Mesenchymal stem cell (in vitro differentiated cells and primary cell): ENCODE measurements around the gene DGKD.

Source experiments
- DNase-seq: peaks from one replicate; pipeline ENCODE4 v3.0.0-alpha.2; 2013
- H2AFZ ChIP-seq: one replicate; pipeline ENCODE4 v1.6.1; 2013; ENCODE audit warnings: low read depth, mild to moderate bottlenecking, control low read depth, inconsistent platforms, low read length, moderate library complexity
- H2AK5ac ChIP-seq: 2 replicates; pipeline ENCODE4 v1.6.1; 2013; ENCODE audit warnings: low read length, moderate library complexity, mild to moderate bottlenecking, inconsistent platforms; ENCODE audit not compliant: severe bottlenecking
- H2BK120ac ChIP-seq: one replicate; pipeline ENCODE4 v1.6.1; 2013; ENCODE audit warnings: low read depth, mild to moderate bottlenecking, inconsistent platforms, low read length, moderate library complexity
- H2BK12ac ChIP-seq, 2 experiments: one replicate each; pipeline ENCODE4 v1.6.1; 2013; ENCODE audit warnings: inconsistent platforms in 2 of 2, low read length in 2 of 2, mild to moderate bottlenecking in 2 of 2, moderate library complexity in 2 of 2, control low read depth in 1 of 2
- H2BK15ac ChIP-seq: one replicate; pipeline ENCODE4 v1.6.1; 2013; ENCODE audit warnings: mild to moderate bottlenecking, low read depth, inconsistent platforms; ENCODE audit not compliant: poor library complexity, severe bottlenecking
- H2BK5ac ChIP-seq: 2 replicates; pipeline ENCODE4 v1.6.1; 2013; ENCODE audit warnings: low read depth, mild to moderate bottlenecking, low read length, control low read depth, inconsistent platforms; ENCODE audit not compliant: poor library complexity, severe bottlenecking
- H3K14ac ChIP-seq, 2 experiments: one replicate each; pipeline ENCODE4 v1.6.1; 2013; ENCODE audit warnings: inconsistent platforms in 2 of 2, low read length in 2 of 2, control low read depth in 1 of 2, mild to moderate bottlenecking in 1 of 2, moderate library complexity in 1 of 2
- H3K18ac ChIP-seq, 2 experiments: one replicate each; pipeline ENCODE4 v1.6.1; 2013; ENCODE audit warnings: inconsistent platforms in 2 of 2, low read length in 2 of 2, control low read depth in 1 of 2, low read depth in 1 of 2, mild to moderate bottlenecking in 1 of 2
- H3K23ac ChIP-seq, 2 experiments: one replicate each; pipeline ENCODE4 v1.6.1; 2013; ENCODE audit warnings: inconsistent platforms in 2 of 2, low read length in 2 of 2, mild to moderate bottlenecking in 2 of 2, moderate library complexity in 2 of 2, control low read depth in 1 of 2
- H3K27ac ChIP-seq: 2 replicates; pipeline ENCODE4 v1.5.1; 2013; ENCODE audit warnings: mild to moderate bottlenecking, moderate library complexity, low read length, control low read depth, inconsistent platforms; ENCODE audit not compliant: poor library complexity, severe bottlenecking
- H3K27me3 ChIP-seq, 2 experiments: 2 replicates each; pipeline versions ENCODE4 v1.6.1 to v1.7.0; 2013; ENCODE audit warnings: low read length in 2 of 2, mild to moderate bottlenecking in 2 of 2, moderate library complexity in 2 of 2, control low read depth in 1 of 2, inconsistent platforms in 1 of 2; ENCODE audit not compliant: control insufficient read depth in 1 of 2, insufficient read depth in 1 of 2
- H3K36me3 ChIP-seq, 2 experiments: 2 replicates each; pipeline versions ENCODE4 v1.6.1 to v1.7.0; 2013; ENCODE audit warnings: low read length in 2 of 2, control low read depth in 1 of 2, inconsistent platforms in 1 of 2, low read depth in 1 of 2, mild to moderate bottlenecking in 1 of 2; ENCODE audit not compliant: insufficient read depth in 2 of 2, control insufficient read depth in 1 of 2
- H3K4ac ChIP-seq, 2 experiments: one replicate each; pipeline ENCODE4 v1.6.1; 2013; ENCODE audit warnings: inconsistent platforms in 2 of 2, low read length in 2 of 2, mild to moderate bottlenecking in 2 of 2, moderate library complexity in 2 of 2, control low read depth in 1 of 2, low read depth in 1 of 2
- H3K4me1 ChIP-seq: 2 replicates; pipeline ENCODE4 v1.6.1; 2013; ENCODE audit warnings: low read depth, low read length, control low read depth; ENCODE audit not compliant: control insufficient read depth, insufficient read depth
- H3K4me2 ChIP-seq: 2 replicates; pipeline ENCODE4 v1.6.1; 2013; ENCODE audit warnings: low read length, mild to moderate bottlenecking, inconsistent platforms; ENCODE audit not compliant: poor library complexity, severe bottlenecking
- H3K4me3 ChIP-seq, 2 experiments: 2 replicates each; pipeline versions ENCODE4 v1.5.1 to v1.7.0; 2013; ENCODE audit warnings: low read length in 2 of 2, mild to moderate bottlenecking in 2 of 2, control low read depth in 1 of 2, low read depth in 1 of 2; ENCODE audit not compliant: insufficient read depth in 1 of 2
- H3K79me1 ChIP-seq: replicated peaks from 2 replicates; pipeline ENCODE4 v1.6.1; 2013; ENCODE audit warnings: mild to moderate bottlenecking, control low read depth, low read length, inconsistent platforms; ENCODE audit not compliant: poor library complexity, severe bottlenecking
- H3K9ac ChIP-seq: 2 replicates; pipeline ENCODE4 v1.7.0; 2013; ENCODE audit warnings: mild to moderate bottlenecking, low read length, moderate library complexity
- H3K9me3 ChIP-seq: 2 replicates; pipeline ENCODE4 v1.7.0; 2013; ENCODE audit warnings: mild to moderate bottlenecking, low read length; ENCODE audit not compliant: control insufficient read depth
- H4K8ac ChIP-seq: one replicate; pipeline ENCODE4 v1.6.1; 2013; ENCODE audit warnings: inconsistent platforms, mild to moderate bottlenecking, low read length, moderate library complexity
- H4K91ac ChIP-seq: one replicate; pipeline ENCODE4 v1.6.1; 2013; ENCODE audit warnings: mild to moderate bottlenecking, low read length, inconsistent platforms
- WGBS: methylation state at CpG from one replicate; pipeline ENCODE4 v1.1.7; 2013; ENCODE audit warnings: mixed read lengths; 5-methylcytosine and 5-hydroxymethylcytosine counted together

Gene DGKD

GRCh38 chr2:233384015-233384414 lies 29.7 kb downstream of the DGKD start:
- Histone ChIP-seq H3K4me2 (no peak overlapping the region), H3K18ac (no peak overlapping the region), H3K14ac (no peak overlapping the region), H2BK5ac (no peak overlapping the region), H2BK15ac (no peak overlapping the region), H2AK5ac (no peak overlapping the region), H2BK120ac (no peak overlapping the region), H3K9ac (no peak overlapping the region), H3K27ac (no peak overlapping the region), H3K4me3 (no peak overlapping the region), H3K36me3 (no peaks in the 10 kb centered on the region), H3K79me1 (peaks cover 34% of the 10 kb centered on the region), H3K4me1 (peaks cover 21% of the 10 kb centered on the region), H4K8ac (no peak overlapping the region), H4K91ac (no peak overlapping the region), H3K9me3 (no peaks in the 10 kb centered on the region), H3K23ac (no peak overlapping the region), H2BK12ac (no peak overlapping the region), H3K27me3 (no peaks in the 10 kb centered on the region), H3K4ac (no peak overlapping the region), H2AFZ (no peak overlapping the region)
- WGBS = 90% methylated on average over 10 of the region's 10 CpGs
- no peak for DNase-seq

- H4K91ac ChIP-seq = no peak overlapping the region
- 94% methylated on average over 12 of the region's 12 CpGs for WGBS
Measured at GRCh38 chr2:233384811-233385488, 30.7 kb downstream of the DGKD start.

GRCh38 chr2:233385489-233386044 lies 31.3 kb downstream of the DGKD start:
- Histone ChIP-seq H4K91ac (no peak overlapping the region), H2AK5ac (no peak overlapping the region), H3K36me3 (peaks cover 0 to 4% of the 10 kb centered on the region in 2 experiments)

More at GRCh38 chr2:233384811-233385488, 30.7 kb downstream of the DGKD start:
- Histone ChIP-seq H3K36me3 (no peaks in the 10 kb centered on the region), H3K4me1 (peaks cover 19% of the 10 kb centered on the region), H3K9me3 (no peaks in the 10 kb centered on the region), H2BK5ac (no peak overlapping the region), H2BK15ac (no peak overlapping the region), H2AFZ (no peak overlapping the region), H2BK12ac (no peak overlapping the region), H3K4ac (no peak overlapping the region), H4K8ac (no peak overlapping the region), H3K4me3 (no peak overlapping the region), H2AK5ac (no peak overlapping the region), H2BK120ac (no peak overlapping the region), H3K79me1 (peaks cover 40% of the 10 kb centered on the region), H3K27ac (no peak overlapping the region), H3K4me2 (no peak overlapping the region), H3K18ac (no peak overlapping the region), H3K23ac (no peak overlapping the region), H3K14ac (no peak overlapping the region), H3K9ac (no peak overlapping the region), H3K27me3 (no peaks in the 10 kb centered on the region)
- DNase-seq = no peak

GRCh38 chr2:233386382-233387041 lies 32.2 kb downstream of the DGKD start:
- peak; percentile 12 for DNase-seq
- WGBS = 96% methylated on average over 11 of the region's 13 CpGs

More at GRCh38 chr2:233385489-233386044, 31.3 kb downstream of the DGKD start:
- H4K8ac ChIP-seq = no peak overlapping the region
- no peak overlapping the region for H2BK120ac ChIP-seq
- H3K4ac ChIP-seq = no peak overlapping the region
- no peaks in the 10 kb centered on the region for H3K27me3 ChIP-seq
- no peak overlapping the region for H3K4me2 ChIP-seq
- peaks cover 19% of the 10 kb centered on the region for H3K4me1 ChIP-seq
- no peak overlapping the region for H2AFZ ChIP-seq
- H3K27ac ChIP-seq = no peak overlapping the region
- no peaks in the 10 kb centered on the region for H3K9me3 ChIP-seq
- no peak overlapping the region for H2BK5ac ChIP-seq
- no peak overlapping the region for H2BK12ac ChIP-seq
- 94% methylated on average over 12 of the region's 14 CpGs for WGBS
- no peak overlapping the region for H3K23ac ChIP-seq
- H3K18ac ChIP-seq = no peak overlapping the region
- H3K4me3 ChIP-seq = no peak overlapping the region
- H3K79me1 ChIP-seq = peaks cover 41% of the 10 kb centered on the region
- H3K14ac ChIP-seq = no peak overlapping the region
- DNase-seq = peak; percentile 18
- no peak overlapping the region for H3K9ac ChIP-seq
- H2BK15ac ChIP-seq = no peak overlapping the region

More at GRCh38 chr2:233386382-233387041, 32.2 kb downstream of the DGKD start:
- Histone ChIP-seq H2BK5ac (no peak overlapping the region), H2BK12ac (no peak overlapping the region), H3K4me3 (peak overlapping the region in 1 of 2 experiments; percentile 44), H2BK15ac (no peak overlapping the region), H3K18ac (peak overlapping the region in 1 of 2 experiments; percentile 82), H2BK120ac (no peak overlapping the region), H3K4me1 (peaks cover 19% of the 10 kb centered on the region), H2AFZ (no peak overlapping the region), H3K9me3 (no peaks in the 10 kb centered on the region), H3K27me3 (no peaks in the 10 kb centered on the region), H3K4ac (no peak overlapping the region), H4K91ac (no peak overlapping the region), H2AK5ac (peak overlapping the region; percentile 68), H3K36me3 (peaks cover 0 to 4% of the 10 kb centered on the region in 2 experiments), H3K9ac (no peak overlapping the region), H3K79me1 (peaks cover 37% of the 10 kb centered on the region), H3K27ac (no peak overlapping the region), H3K14ac (peak overlapping the region in 1 of 2 experiments; percentile 77), H3K4me2 (no peak overlapping the region), H4K8ac (no peak overlapping the region), H3K23ac (no peak overlapping the region)
